LNCaP clone FGC (cell line): ENCODE results near the gene CYP2E1.

Experiments
- DNase-seq: peaks from one replicate; pipeline ENCODE4 v3.0.0-alpha.2; 2011; ENCODE audit warnings: low read depth
- H3K4me3 ChIP-seq: 2 replicates; pipeline ENCODE4 v1.5.1; 2011; ENCODE audit warnings: mild to moderate bottlenecking, low read depth, low read length, control low read depth
- TF ChIP-seq, protein P1 (sequence below): IDR thresholded peaks from 2 replicates; pipeline ENCODE4 v1.5.1; 2012; ENCODE audit warnings: mild to moderate bottlenecking; ENCODE audit not compliant: control insufficient read depth, insufficient read depth; ENCODE audit errors: extremely low read depth

Gene CYP2E1

DNA sequence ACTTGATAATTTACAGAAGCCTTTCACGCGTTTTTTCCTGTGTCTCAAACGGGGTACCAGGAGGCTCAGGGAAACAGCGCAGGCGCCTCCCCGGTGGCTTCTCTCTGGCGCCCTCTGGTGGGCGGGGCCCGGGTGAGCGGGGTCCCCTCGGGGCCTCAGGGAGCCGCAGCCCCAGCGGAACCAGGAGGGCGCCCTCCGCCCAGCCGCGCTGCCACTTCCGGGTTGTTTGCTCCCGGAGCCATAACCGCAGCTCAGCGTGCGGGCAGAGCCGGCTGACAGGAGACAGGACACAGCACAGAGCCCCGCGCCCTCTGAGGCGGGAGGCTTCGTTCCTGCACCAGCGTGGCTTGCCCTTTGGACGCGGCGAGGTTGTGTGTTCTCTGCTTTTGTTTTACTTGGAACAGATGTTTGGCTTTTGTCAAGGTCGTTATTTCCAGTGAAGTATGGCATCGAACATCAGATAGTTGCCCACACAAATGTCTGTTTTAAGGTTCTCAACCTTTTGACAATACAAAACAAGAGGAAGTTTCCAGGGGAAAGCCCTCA, 6.9 kb upstream of the CYP2E1 start:
- peak overlapping the region; percentile 49 for H3K4me3 ChIP-seq
- TF ChIP-seq, protein P1, sequence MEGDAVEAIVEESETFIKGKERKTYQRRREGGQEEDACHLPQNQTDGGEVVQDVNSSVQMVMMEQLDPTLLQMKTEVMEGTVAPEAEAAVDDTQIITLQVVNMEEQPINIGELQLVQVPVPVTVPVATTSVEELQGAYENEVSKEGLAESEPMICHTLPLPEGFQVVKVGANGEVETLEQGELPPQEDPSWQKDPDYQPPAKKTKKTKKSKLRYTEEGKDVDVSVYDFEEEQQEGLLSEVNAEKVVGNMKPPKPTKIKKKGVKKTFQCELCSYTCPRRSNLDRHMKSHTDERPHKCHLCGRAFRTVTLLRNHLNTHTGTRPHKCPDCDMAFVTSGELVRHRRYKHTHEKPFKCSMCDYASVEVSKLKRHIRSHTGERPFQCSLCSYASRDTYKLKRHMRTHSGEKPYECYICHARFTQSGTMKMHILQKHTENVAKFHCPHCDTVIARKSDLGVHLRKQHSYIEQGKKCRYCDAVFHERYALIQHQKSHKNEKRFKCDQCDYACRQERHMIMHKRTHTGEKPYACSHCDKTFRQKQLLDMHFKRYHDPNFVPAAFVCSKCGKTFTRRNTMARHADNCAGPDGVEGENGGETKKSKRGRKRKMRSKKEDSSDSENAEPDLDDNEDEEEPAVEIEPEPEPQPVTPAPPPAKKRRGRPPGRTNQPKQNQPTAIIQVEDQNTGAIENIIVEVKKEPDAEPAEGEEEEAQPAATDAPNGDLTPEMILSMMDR = peak; percentile 78
- peak; percentile 11 for DNase-seq

DNA sequence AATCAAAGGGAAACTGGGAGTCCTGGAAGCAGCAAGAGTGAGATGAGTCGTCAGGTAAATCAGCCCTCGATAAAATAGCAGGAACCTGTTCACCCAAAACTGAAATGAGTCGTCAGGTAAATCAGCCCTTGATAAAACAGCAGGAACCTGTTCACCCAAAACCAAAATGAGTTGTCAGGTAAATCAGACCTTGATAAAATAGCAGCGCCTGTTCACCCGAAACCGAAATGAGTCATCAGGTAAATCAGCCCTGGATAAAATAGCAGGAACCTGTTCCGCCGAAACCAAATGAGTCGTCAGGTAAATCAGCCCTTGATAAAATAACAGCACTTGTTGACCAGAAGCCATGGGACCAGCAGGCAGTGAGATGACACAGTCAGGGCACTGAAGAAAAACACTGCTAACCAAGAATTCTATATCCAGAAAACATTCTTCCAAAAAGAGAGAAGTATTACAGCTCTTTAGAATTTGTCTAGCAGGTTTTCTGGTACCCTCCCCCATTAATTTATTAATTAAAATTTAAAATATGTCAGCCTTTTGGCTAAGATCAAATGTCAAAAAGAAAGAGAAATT, 3.4 kb upstream of the CYP2E1 start:
- TF ChIP-seq, protein P1 = no peak
- no peak overlapping the region for H3K4me3 ChIP-seq
- DNase-seq = no peak

DNA sequence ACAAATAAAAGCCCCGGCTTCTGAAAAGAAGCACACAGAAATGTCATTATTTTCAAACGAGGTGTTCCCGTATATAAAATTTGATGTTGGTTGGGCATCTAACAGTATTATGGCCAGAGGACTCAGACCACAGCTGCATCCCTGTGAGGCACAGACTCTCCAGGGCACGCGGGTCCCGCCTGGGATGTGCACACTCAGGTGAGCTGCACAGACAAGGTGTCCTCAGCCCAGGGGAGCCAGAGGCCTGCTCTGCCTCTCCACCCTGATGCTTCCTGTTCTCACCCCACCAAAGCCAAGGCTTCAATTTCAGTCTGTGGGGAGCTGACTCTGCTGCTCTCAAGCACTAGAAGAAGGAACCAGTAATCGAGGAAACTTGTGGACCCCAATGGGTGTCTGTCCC, 1.7 kb upstream of the CYP2E1 start:
- TF ChIP-seq, protein P1 = no peak
- DNase-seq = no peak
- no peak overlapping the region for H3K4me3 ChIP-seq

DNA sequence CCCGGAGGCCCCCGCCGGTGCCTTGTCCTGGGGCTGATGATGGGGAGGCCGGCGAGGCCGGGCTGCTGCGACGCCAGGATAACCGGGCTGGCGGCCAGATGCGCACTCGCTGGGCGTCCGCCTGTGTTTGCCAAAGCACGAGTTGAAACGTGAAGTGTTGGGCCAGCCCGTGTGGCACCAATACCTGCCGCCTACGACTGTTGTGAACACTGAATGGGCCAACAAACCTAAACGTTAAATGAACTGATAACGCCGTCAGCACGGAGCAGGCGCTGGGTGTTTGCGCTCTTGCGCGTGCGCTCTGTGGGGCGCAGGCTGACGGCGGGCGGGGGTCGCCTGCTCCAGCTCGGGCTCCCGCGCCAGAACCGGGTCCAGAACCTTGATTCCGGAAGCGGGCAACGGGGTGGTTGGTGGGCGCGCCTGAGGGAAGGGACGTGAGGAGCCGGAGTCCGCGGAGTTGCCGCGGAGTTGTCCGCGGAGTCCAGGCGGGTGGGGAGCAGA, 658 bp downstream of the CYP2E1 start:
- DNase-seq = peak; percentile 44
- TF ChIP-seq, protein P1 = no peak
- peak overlapping the region; percentile 47 for H3K4me3 ChIP-seq

DNA sequence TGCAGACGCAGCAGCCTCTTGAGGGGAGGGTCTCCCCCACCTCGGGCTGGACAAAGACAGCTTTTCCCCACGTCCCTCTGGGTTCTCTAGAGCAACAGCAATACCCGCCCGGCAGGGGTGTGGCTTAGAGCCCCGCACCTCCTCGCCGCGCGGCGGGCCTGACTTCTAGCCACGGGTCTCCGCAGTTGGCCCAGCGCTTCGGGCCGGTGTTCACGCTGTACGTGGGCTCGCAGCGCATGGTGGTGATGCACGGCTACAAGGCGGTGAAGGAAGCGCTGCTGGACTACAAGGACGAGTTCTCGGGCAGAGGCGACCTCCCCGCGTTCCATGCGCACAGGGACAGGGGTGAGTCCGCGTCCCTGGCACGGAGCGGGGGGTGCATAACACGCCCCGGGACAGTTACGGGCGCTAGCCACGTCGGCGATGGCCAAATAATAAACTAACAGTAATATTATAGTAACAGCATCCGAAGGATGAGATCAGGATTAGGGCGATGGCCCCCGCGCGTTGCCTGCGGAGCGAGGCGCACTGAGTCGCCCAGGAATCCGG, 1.2 kb downstream of the CYP2E1 start:
- peak overlapping the region; percentile 47 for H3K4me3 ChIP-seq
- no peak for DNase-seq
- TF ChIP-seq, protein P1 = no peak

DNA sequence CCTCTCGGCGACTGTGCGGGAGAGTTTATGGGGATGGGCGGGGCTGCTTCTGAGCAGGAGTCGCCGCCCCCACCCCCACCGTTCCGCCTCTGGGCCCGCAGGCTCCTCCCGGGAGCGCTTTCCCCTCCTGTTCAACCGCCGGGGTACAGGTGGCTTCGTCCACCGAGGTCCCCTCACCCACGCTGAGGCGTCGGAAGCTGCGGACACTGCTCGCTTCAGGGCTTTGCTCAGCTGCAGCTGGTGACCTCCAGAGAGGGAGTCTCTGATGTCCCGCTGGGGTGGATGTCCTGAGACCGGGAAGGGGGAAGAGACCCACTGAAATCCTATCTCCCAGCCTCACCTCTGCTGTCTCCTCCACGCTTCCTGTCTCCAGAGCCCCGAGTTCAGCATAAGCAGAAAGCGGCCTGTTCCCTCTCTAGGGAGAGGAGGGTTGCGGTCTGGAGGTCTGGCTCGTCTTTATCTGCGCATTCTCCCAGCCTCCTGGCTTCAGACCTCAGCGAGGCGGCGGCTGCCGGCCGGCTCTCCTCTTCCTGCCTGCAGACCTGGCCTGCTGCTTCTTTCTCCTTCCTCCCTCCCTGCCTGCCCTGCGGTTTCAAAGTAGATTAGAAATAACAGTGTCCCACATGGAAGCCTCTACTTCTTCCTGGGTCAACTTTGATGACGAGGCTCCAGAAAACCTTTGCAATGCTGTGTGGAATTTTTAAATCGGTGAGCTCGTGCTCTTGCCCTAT, 1.8 kb downstream of the CYP2E1 start:
- TF ChIP-seq, protein P1 = no peak
- DNase-seq = no peak
- H3K4me3 ChIP-seq = peak overlapping the region; percentile 47

DNA sequence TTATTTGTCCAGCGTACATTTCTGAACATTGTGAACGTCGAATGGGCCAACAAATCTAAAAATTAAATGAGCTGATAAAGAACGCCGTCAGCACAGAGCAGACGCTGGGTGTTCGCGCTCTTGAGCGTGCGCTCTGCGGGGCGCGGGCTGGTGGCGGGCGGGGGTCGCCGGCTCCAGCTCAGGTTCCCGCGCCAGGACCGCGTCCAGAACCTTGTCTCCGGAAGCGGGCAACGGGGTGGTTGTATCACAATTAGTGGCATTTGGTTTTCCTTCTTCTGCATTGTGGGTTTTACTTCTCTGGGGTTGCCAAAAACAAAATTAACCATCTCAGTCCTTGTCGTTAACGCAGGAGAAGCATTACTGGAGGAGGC, 2.4 kb downstream of the CYP2E1 start:
- no peak for DNase-seq
- TF ChIP-seq, protein P1 = no peak
- H3K4me3 ChIP-seq = no peak overlapping the region
